ENCODE data around the gene RGS6.

The RGS6 gene

GRCh38 chr14:72605096-72605920 is 673.1 kb downstream of the RGS6 start:
- Histone ChIP-seq H3K4me1 (ENCODE audit: control insufficient read depth, low read depth, low read length) (no peaks in the 10 kb centered on the region), H3K9ac (ENCODE audit: low read length) (no peak overlapping the region), H3K27ac (ENCODE audit: low read length) (no peak overlapping the region), H3K27me3 (ENCODE audit: control insufficient read depth, insufficient read depth, low read length) (no peaks in the 10 kb centered on the region), H3K4me3 (ENCODE audit: low read length) (no peak overlapping the region), H3K36me3 (ENCODE audit: control insufficient read depth, low read depth, low read length) (no peaks in the 10 kb centered on the region), H3K9me3 (ENCODE audit: control insufficient read depth, low read depth, low read length) (no peaks in the 10 kb centered on the region)

- H3K27ac ChIP-seq (ENCODE audit: low read length), result no peak overlapping the region
- H3K9ac ChIP-seq (ENCODE audit: low read length), result no peak overlapping the region
- no peaks in the 10 kb centered on the region for H3K4me1 ChIP-seq (ENCODE audit: control insufficient read depth, low read depth, low read length)
- no peak overlapping the region for H3K4me3 ChIP-seq (ENCODE audit: low read length)
- no peaks in the 10 kb centered on the region for H3K27me3 ChIP-seq (ENCODE audit: control insufficient read depth, insufficient read depth, low read length)
- H3K36me3 ChIP-seq (ENCODE audit: control insufficient read depth, low read depth, low read length), result no peaks in the 10 kb centered on the region
- H3K9me3 ChIP-seq (ENCODE audit: control insufficient read depth, low read depth, low read length), result no peaks in the 10 kb centered on the region
Measured at GRCh38 chr14:72605921-72606220, 673.6 kb downstream of the RGS6 start.

GRCh38 chr14:72606879-72607278 is 674.6 kb downstream of the RGS6 start:
- Histone ChIP-seq H3K27me3 (ENCODE audit: control insufficient read depth, insufficient read depth, low read length) (no peaks in the 10 kb centered on the region), H3K4me1 (ENCODE audit: control insufficient read depth, low read depth, low read length) (no peaks in the 10 kb centered on the region), H3K9ac (ENCODE audit: low read length) (no peak overlapping the region), H3K9me3 (ENCODE audit: control insufficient read depth, low read depth, low read length) (no peaks in the 10 kb centered on the region), H3K27ac (ENCODE audit: low read length) (no peak overlapping the region), H3K36me3 (ENCODE audit: control insufficient read depth, low read depth, low read length) (no peaks in the 10 kb centered on the region), H3K4me3 (ENCODE audit: low read length) (no peak overlapping the region)

- no peaks in the 10 kb centered on the region for H3K4me1 ChIP-seq (ENCODE audit: control insufficient read depth, low read depth, low read length)
- no peak overlapping the region for H3K4me3 ChIP-seq (ENCODE audit: low read length)
- no peaks in the 10 kb centered on the region for H3K9me3 ChIP-seq (ENCODE audit: control insufficient read depth, low read depth, low read length)
- no peaks in the 10 kb centered on the region for H3K36me3 ChIP-seq (ENCODE audit: control insufficient read depth, low read depth, low read length)
- H3K27me3 ChIP-seq (ENCODE audit: control insufficient read depth, insufficient read depth, low read length), result no peaks in the 10 kb centered on the region
- no peak overlapping the region for H3K27ac ChIP-seq (ENCODE audit: low read length)
- no peak overlapping the region for H3K9ac ChIP-seq (ENCODE audit: low read length)
Measured at GRCh38 chr14:72607386-72608130, 675.3 kb downstream of the RGS6 start.

- no peaks in the 10 kb centered on the region for H3K27me3 ChIP-seq (ENCODE audit: control insufficient read depth, insufficient read depth, low read length)
- no peaks in the 10 kb centered on the region for H3K9me3 ChIP-seq (ENCODE audit: control insufficient read depth, low read depth, low read length)
- no peak overlapping the region for H3K27ac ChIP-seq (ENCODE audit: low read length)
- no peak overlapping the region for H3K9ac ChIP-seq (ENCODE audit: low read length)
- no peaks in the 10 kb centered on the region for H3K4me1 ChIP-seq (ENCODE audit: control insufficient read depth, low read depth, low read length)
- no peaks in the 10 kb centered on the region for H3K36me3 ChIP-seq (ENCODE audit: control insufficient read depth, low read depth, low read length)
- H3K4me3 ChIP-seq (ENCODE audit: low read length), result no peak overlapping the region
Measured at GRCh38 chr14:72608391-72609204, 676.4 kb downstream of the RGS6 start.

- no peaks in the 10 kb centered on the region for H3K36me3 ChIP-seq (ENCODE audit: control insufficient read depth, low read depth, low read length)
- H3K4me3 ChIP-seq (ENCODE audit: low read length), result no peak overlapping the region
- no peaks in the 10 kb centered on the region for H3K27me3 ChIP-seq (ENCODE audit: control insufficient read depth, insufficient read depth, low read length)
- H3K9ac ChIP-seq (ENCODE audit: low read length), result no peak overlapping the region
- H3K27ac ChIP-seq (ENCODE audit: low read length), result no peak overlapping the region
- no peaks in the 10 kb centered on the region for H3K4me1 ChIP-seq (ENCODE audit: control insufficient read depth, low read depth, low read length)
- no peaks in the 10 kb centered on the region for H3K9me3 ChIP-seq (ENCODE audit: control insufficient read depth, low read depth, low read length)
Measured at GRCh38 chr14:72609205-72609916, 677.1 kb downstream of the RGS6 start.

GRCh38 chr14:72610096-72610830 is 678.0 kb downstream of the RGS6 start:
- no peak overlapping the region for H3K4me3 ChIP-seq (ENCODE audit: low read length)
- H3K36me3 ChIP-seq (ENCODE audit: control insufficient read depth, low read depth, low read length), result no peaks in the 10 kb centered on the region
- no peak overlapping the region for H3K9ac ChIP-seq (ENCODE audit: low read length)
- H3K4me1 ChIP-seq (ENCODE audit: control insufficient read depth, low read depth, low read length), result no peaks in the 10 kb centered on the region
- no peak overlapping the region for H3K27ac ChIP-seq (ENCODE audit: low read length)
- no peaks in the 10 kb centered on the region for H3K27me3 ChIP-seq (ENCODE audit: control insufficient read depth, insufficient read depth, low read length)
- H3K9me3 ChIP-seq (ENCODE audit: control insufficient read depth, low read depth, low read length), result no peaks in the 10 kb centered on the region

- Histone ChIP-seq H3K27me3 (ENCODE audit: control insufficient read depth, insufficient read depth, low read length) (no peaks in the 10 kb centered on the region), H3K4me3 (ENCODE audit: low read length) (no peak overlapping the region), H3K9me3 (ENCODE audit: control insufficient read depth, low read depth, low read length) (no peaks in the 10 kb centered on the region), H3K36me3 (ENCODE audit: control insufficient read depth, low read depth, low read length) (no peaks in the 10 kb centered on the region), H3K4me1 (ENCODE audit: control insufficient read depth, low read depth, low read length) (no peaks in the 10 kb centered on the region), H3K27ac (ENCODE audit: low read length) (no peak overlapping the region), H3K9ac (ENCODE audit: low read length) (no peak overlapping the region)
Measured at GRCh38 chr14:72610831-72611200, 678.6 kb downstream of the RGS6 start.

- H3K27me3 ChIP-seq (ENCODE audit: control insufficient read depth, insufficient read depth, low read length), result no peaks in the 10 kb centered on the region
- no peak overlapping the region for H3K27ac ChIP-seq (ENCODE audit: low read length)
- H3K36me3 ChIP-seq (ENCODE audit: control insufficient read depth, low read depth, low read length), result no peaks in the 10 kb centered on the region
- no peaks in the 10 kb centered on the region for H3K9me3 ChIP-seq (ENCODE audit: control insufficient read depth, low read depth, low read length)
- H3K4me1 ChIP-seq (ENCODE audit: control insufficient read depth, low read depth, low read length), result no peaks in the 10 kb centered on the region
- no peak overlapping the region for H3K4me3 ChIP-seq (ENCODE audit: low read length)
- no peak overlapping the region for H3K9ac ChIP-seq (ENCODE audit: low read length)
Measured at GRCh38 chr14:72611506-72611905, 679.3 kb downstream of the RGS6 start.

GRCh38 chr14:72612041-72612440 is 679.8 kb downstream of the RGS6 start:
- H3K36me3 ChIP-seq (ENCODE audit: control insufficient read depth, low read depth, low read length), result no peaks in the 10 kb centered on the region
- H3K4me1 ChIP-seq (ENCODE audit: control insufficient read depth, low read depth, low read length), result no peaks in the 10 kb centered on the region
- no peak overlapping the region for H3K4me3 ChIP-seq (ENCODE audit: low read length)

More at GRCh38 chr14:72612041-72612440, 679.8 kb downstream of the RGS6 start:
- Histone ChIP-seq H3K27ac (ENCODE audit: low read length) (no peak overlapping the region), H3K9ac (ENCODE audit: low read length) (no peak overlapping the region), H3K27me3 (ENCODE audit: control insufficient read depth, insufficient read depth, low read length) (no peaks in the 10 kb centered on the region), H3K9me3 (ENCODE audit: control insufficient read depth, low read depth, low read length) (no peaks in the 10 kb centered on the region)
